ENCODE data around the gene EIF3B.
"Not testable (repeated sequence)": the region's sequence is repeated elsewhere in the genome, so short reads cannot be mapped to it uniquely, and the experiment has no call there.

- TF ChIP-seq, protein P1, sequence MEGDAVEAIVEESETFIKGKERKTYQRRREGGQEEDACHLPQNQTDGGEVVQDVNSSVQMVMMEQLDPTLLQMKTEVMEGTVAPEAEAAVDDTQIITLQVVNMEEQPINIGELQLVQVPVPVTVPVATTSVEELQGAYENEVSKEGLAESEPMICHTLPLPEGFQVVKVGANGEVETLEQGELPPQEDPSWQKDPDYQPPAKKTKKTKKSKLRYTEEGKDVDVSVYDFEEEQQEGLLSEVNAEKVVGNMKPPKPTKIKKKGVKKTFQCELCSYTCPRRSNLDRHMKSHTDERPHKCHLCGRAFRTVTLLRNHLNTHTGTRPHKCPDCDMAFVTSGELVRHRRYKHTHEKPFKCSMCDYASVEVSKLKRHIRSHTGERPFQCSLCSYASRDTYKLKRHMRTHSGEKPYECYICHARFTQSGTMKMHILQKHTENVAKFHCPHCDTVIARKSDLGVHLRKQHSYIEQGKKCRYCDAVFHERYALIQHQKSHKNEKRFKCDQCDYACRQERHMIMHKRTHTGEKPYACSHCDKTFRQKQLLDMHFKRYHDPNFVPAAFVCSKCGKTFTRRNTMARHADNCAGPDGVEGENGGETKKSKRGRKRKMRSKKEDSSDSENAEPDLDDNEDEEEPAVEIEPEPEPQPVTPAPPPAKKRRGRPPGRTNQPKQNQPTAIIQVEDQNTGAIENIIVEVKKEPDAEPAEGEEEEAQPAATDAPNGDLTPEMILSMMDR (IDR thresholded peaks at IDR 0.05; ENCODE audit: low read length), result not testable (repeated sequence)
- TF ChIP-seq EZH2 (optimal IDR thresholded peaks at IDR 0.05; ENCODE audit: low read depth, low read length), result not testable (repeated sequence)
Measured at GRCh38 chr7:2347351-2348063, 7.1 kb upstream of the EIF3B start.

All from MM.1S (cell line).